ENCODE results near the gene TMEM121. TPM values are rescaled to one million over a fixed set of nuclear protein-coding genes. Genes with fewer than 3 reads are reported as not detected.

Gene TMEM121
- polyA plus RNA-seq, 1 donor (not counting 4 experiments of a cell fraction or from before 2014, with no cell fraction given) = 0.18 TPM

DNA sequence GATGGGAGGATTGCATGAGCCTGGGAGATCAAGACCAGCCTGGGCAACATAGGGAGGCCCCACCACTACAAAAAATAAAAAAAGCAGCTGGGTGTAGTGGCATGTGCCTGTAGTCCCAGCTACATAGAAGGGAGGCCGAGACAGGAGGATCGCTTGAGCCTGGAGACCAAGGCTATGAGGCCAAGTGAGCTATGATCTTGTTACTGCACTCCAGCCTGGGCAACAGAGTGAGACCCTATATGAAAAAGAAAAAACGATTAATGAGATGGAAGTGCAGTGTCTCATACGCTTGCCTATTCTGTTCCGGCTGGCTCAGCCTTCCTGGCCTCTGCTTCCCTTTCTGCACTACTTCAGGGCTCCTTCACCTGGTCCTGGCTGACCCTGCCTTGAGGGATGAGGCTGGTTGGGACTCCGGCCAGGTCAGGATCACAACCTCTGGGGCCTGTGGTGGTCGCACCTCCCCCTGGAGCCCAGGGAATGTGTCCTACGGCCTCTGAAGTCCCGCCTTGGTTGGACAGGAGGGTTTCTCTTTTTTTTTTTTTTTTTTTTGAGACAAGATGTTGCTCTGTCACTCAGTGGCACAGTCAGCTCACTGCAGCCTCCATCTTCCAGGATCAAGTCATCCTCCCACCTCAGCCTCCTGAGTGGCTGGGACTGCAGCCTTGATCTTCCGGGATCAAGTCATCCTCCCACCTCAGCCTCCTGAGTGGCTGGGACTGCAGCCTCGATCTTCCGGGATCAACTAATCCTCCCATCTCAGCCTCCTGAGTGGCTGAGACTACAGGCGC lies 24.7 kb upstream of the TMEM121 start:
- H3K79me2 ChIP-seq (ENCODE audit: control insufficient read depth, insufficient read depth, low read length) = no peaks in the 10 kb centered on the region
- FAIRE-seq (no peak), DNase-seq (ENCODE audit: low read depth, low spot score) (no peak)
- no peaks in the 10 kb centered on the region for H4K20me1 ChIP-seq (ENCODE audit: control insufficient read depth, extremely low read depth, insufficient read depth, low read length)
- H3K4me3 ChIP-seq (ENCODE audit: control insufficient read depth in 2 of 3, extremely low read depth in 1 of 3, insufficient read depth in 2 of 3, low read depth in 1 of 3, low read length in 3 of 3) = no peak overlapping the region
- peaks cover 0 to 3% of the 10 kb centered on the region in 2 experiments for H3K36me3 ChIP-seq (ENCODE audit: control insufficient read depth in 2 of 2, extremely low read depth in 1 of 2, insufficient read depth in 2 of 2, low read length in 2 of 2)
- no peak overlapping the region for H3K27ac ChIP-seq (ENCODE audit: control insufficient read depth, insufficient read depth, low read length)
- no peaks in the 10 kb centered on the region for H3K9me1 ChIP-seq (ENCODE audit: control insufficient read depth, extremely low read depth, insufficient read depth, low read length)
- H3K4me1 ChIP-seq (ENCODE audit: control insufficient read depth, extremely low read depth, insufficient read depth, low read length) = peaks cover 6% of the 10 kb centered on the region
- no peaks in the 10 kb centered on the region for H3K9me3 ChIP-seq (ENCODE audit: control insufficient read depth, low read depth, low read length)
- dilution Hi-C loops (cut with MboI; ENCODE audit: extremely low pct_ligation_motif_present, low sequenced_read_pairs) = no loop called here
- H3K4me2 ChIP-seq (ENCODE audit: control insufficient read depth, extremely low read depth, insufficient read depth, low read depth, low read length) = no peak overlapping the region
- no peak for TF ChIP-seq EZH2 (IDR thresholded peaks at IDR 0.05; ENCODE audit: low read length)
- TF ChIP-seq, protein P1, sequence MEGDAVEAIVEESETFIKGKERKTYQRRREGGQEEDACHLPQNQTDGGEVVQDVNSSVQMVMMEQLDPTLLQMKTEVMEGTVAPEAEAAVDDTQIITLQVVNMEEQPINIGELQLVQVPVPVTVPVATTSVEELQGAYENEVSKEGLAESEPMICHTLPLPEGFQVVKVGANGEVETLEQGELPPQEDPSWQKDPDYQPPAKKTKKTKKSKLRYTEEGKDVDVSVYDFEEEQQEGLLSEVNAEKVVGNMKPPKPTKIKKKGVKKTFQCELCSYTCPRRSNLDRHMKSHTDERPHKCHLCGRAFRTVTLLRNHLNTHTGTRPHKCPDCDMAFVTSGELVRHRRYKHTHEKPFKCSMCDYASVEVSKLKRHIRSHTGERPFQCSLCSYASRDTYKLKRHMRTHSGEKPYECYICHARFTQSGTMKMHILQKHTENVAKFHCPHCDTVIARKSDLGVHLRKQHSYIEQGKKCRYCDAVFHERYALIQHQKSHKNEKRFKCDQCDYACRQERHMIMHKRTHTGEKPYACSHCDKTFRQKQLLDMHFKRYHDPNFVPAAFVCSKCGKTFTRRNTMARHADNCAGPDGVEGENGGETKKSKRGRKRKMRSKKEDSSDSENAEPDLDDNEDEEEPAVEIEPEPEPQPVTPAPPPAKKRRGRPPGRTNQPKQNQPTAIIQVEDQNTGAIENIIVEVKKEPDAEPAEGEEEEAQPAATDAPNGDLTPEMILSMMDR (optimal IDR thresholded peaks at IDR 0.05 in 1 of 3, IDR thresholded peaks at IDR 0.05 in 1 of 3, conservative IDR thresholded peaks at IDR 0.05 in 1 of 3; ENCODE audit: extremely low read depth in 1 of 3, insufficient read depth in 2 of 3, low read length in 3 of 3) = no peak
- H2AFZ ChIP-seq (ENCODE audit: control insufficient read depth, low read length) = no peak overlapping the region
- H3K27me3 ChIP-seq (ENCODE audit: control insufficient read depth, extremely low read depth, insufficient read depth, low read length) = no peaks in the 10 kb centered on the region
- no peak overlapping the region for H3K9ac ChIP-seq (ENCODE audit: control insufficient read depth, extremely low read depth, insufficient read depth, low read length)

DNA sequence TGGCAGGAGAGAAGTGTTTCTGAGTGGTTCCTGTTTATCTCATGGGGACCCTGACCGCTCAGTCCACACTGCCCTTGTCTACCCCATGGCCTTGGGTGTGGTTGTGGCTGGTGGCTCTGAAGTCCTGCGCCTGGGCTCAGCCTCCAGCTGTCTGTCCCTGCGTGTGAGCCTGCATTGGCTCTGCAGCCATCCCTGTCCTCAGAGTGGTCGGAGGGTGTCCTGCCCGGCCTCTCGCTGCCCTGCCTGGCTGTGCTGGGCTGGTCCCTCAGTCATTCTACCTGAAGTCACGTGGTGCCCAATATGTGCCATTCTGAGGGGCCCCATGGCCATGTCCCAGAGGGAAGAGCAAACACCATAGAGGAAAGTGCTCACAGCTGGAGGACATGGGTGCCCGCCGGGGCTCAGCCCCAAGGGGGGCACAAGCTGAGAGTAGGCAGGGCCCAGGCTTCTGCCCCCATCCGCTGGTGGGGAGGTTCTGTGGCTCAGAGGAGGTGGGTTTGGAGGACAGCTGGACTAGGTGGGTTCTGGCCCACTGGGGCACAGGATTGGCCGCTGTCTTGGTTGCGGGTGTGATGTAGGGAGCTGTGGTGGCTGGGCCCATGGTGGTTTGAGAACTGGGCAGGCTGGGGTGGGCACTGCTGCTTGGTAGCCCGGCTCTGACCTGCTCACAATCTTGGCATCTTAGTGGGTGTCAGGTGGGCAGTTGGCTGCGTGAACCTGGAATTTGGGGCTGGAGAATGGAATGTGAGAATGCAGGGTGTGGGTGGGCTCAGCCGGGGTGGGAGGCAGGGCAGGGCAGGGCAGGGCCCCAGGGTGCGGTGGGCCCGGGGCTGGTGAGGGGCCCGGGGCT lies 23.7 kb upstream of the TMEM121 start:
- no peak for DNase-seq (ENCODE audit: low read depth, low spot score)
- dilution Hi-C loops (cut with MboI; ENCODE audit: extremely low pct_ligation_motif_present, low sequenced_read_pairs) = no loop called here
- TF ChIP-seq EZH2 (IDR thresholded peaks at IDR 0.05; ENCODE audit: low read length) = no peak
- TF ChIP-seq, protein P1 (optimal IDR thresholded peaks at IDR 0.05 in 1 of 3, IDR thresholded peaks at IDR 0.05 in 1 of 3, conservative IDR thresholded peaks at IDR 0.05 in 1 of 3; ENCODE audit: extremely low read depth in 1 of 3, insufficient read depth in 2 of 3, low read length in 3 of 3) = no peak

More for the DNA sequence above, 23.7 kb upstream of the TMEM121 start:
- Histone ChIP-seq H4K20me1 (ENCODE audit: control insufficient read depth, extremely low read depth, insufficient read depth, low read length) (no peaks in the 10 kb centered on the region), H3K9ac (ENCODE audit: control insufficient read depth, extremely low read depth, insufficient read depth, low read length) (no peak overlapping the region), H2AFZ (ENCODE audit: control insufficient read depth, low read length) (no peak overlapping the region), H3K4me3 (ENCODE audit: control insufficient read depth in 2 of 3, extremely low read depth in 1 of 3, insufficient read depth in 2 of 3, low read depth in 1 of 3, low read length in 3 of 3) (no peak overlapping the region), H3K4me1 (ENCODE audit: control insufficient read depth, extremely low read depth, insufficient read depth, low read length) (peaks cover 6% of the 10 kb centered on the region), H3K9me3 (ENCODE audit: control insufficient read depth, low read depth, low read length) (no peaks in the 10 kb centered on the region), H3K79me2 (ENCODE audit: control insufficient read depth, insufficient read depth, low read length) (no peaks in the 10 kb centered on the region), H3K27ac (ENCODE audit: control insufficient read depth, insufficient read depth, low read length) (no peak overlapping the region), H3K9me1 (ENCODE audit: control insufficient read depth, extremely low read depth, insufficient read depth, low read length) (no peaks in the 10 kb centered on the region), H3K36me3 (ENCODE audit: control insufficient read depth in 2 of 2, extremely low read depth in 1 of 2, insufficient read depth in 2 of 2, low read length in 2 of 2) (peaks cover 0 to 3% of the 10 kb centered on the region in 2 experiments), H3K4me2 (ENCODE audit: control insufficient read depth, extremely low read depth, insufficient read depth, low read depth, low read length) (no peak overlapping the region), H3K27me3 (ENCODE audit: control insufficient read depth, extremely low read depth, insufficient read depth, low read length) (no peaks in the 10 kb centered on the region)
- no peak for FAIRE-seq

All from keratinocyte (primary cell).